ENCODE measurements around the gene EML4.
"Not testable (repeated sequence)": the region's sequence is repeated elsewhere in the genome, so short reads cannot be mapped to it uniquely, and the experiment has no call there.

EML4 gene

GRCh38 chr2:42268528-42269151, 99.5 kb downstream of the EML4 start:
- no peak for DNase-seq

DNA sequence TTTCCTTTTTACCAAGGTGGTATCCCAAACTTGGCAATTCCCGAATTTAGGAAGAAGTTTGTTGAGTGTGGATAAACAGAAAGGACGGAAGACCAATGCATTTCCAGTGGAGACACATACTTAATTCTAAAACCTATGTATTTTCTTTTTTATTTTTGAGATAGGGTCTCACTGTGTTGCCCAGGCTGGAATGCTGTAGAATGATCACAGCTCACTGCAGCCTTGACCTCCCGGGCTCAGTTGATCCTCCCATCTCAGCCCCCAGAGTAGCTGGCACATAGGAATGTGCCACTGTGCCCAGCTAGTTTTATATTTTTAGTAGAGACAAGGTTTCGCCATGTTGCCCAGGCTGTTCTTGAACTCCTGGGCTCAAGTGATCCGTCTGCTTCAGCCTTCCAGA, 101.6 kb downstream of the EML4 start:
- DNase-seq: no peak

DNA sequence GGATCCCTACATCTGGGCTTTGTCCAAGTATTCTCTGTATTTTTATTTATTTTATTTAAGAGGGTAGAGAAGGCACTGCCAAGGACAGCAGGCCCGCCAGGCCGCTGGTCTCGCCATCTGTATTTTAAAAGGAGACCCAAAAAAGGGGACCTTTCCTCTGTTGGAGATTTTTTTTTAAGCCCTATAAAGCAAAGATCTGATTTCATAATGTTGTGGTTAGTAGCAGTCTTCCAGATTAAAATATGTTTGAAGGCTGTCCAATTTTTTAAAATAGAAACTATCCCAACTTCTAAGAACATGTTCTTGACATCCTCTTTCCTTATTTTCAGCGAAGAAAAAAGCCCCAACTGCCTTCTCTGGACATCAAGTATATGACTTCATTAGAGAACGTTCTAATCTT, 102.1 kb downstream of the EML4 start:
- DNase-seq: not testable (repeated sequence)

DNA sequence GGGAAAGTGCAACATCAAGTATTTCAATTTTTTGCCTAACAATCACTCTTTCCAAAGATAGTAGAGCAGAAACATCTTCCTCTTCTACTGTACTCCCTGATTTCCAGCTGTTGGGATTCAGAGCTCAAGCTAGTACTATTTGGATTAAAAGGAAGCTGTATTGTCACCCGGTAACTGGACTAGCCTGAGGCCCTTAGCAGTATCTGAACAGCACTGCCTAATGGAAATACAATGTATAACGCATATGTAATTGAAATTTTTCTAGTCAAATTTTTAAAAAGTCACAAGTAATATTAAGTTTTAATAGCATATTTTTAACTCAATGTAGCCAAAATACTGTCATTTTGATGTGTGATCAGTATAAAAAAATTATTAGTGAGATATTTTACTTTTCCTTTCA, 105.7 kb downstream of the EML4 start:
- no peak for DNase-seq

DNA sequence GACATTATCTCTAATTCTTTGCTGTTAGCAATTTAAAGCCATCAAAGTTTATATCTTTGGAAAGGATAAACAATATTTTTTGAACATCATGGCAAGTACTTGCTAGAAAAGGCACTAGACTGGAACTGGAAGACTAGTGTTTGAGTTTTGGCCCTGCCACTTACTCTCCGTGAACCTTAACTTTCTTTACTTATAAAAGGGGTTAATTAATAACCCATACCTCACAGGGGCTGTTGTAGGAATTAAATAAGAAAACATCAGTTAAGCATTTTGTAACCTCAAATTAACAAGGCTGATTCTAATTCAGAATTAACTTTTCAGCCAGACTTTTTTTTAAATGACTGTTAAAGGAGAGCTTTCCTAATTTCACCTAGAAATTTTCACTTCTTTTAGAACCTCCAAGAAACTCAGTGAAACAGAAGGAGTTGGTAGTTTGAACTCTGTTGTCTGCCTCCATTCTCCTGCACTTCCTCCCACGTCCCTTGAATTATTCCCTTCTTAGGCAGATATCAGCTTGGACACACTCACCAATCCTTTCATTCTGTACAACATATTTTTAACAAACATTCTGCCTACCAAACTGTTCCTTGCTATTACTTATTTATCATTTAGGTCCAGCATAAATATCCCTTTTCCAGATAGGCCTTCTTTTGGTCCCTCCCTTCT, 112.4 kb downstream of the EML4 start:
- no peak for DNase-seq

DNA sequence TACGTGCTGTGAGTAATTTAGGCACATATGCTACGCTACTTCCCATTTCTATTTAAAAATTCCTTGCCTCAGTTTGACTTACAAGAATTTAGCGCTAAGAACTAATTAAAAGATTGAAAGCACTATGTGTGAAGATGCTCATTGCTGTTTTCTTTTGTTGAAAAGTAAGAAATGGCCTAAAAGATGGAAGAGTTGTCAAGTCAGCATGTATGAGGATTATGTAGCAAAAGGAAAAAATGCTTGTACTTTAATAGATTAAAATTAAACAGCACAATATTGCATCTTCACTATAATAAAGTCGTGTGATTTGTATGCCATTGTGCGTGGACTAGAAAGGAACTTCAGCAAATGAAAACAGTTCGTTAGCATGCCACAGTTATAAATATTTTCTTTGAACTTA, 114.9 kb downstream of the EML4 start:
- no peak for DNase-seq

DNA sequence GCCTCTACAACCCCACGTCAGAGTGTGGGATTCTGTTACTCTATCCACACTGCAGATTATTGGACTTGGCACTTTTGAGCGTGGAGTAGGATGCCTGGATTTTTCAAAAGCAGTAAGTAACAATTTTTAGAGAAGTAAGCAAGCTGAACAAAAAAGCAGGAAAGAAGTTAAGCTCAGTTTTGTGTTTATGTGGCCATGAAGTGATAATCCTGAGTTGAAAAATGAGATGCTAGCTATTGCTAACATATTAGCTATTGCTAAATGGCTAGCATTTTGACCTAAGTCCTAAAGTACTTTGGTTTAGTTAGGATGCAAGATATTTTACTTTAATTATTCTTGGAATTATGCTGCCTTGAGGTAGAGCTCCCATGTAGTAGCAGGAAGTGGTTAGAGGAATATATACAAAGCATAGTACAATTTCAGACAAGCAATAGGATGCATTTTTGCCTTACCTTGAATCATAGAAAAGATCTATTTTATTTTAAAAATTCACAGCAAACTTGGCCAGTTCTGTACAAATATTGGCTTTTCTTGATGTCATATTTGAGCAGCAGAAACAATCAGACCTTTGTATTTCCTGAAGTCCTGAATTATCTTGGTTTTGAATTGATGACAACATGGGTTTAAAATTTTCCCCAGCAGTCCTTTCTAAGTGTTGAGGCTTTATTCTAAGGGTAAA, 117.3 kb downstream of the EML4 start:
- DNase-seq: no peak

DNA sequence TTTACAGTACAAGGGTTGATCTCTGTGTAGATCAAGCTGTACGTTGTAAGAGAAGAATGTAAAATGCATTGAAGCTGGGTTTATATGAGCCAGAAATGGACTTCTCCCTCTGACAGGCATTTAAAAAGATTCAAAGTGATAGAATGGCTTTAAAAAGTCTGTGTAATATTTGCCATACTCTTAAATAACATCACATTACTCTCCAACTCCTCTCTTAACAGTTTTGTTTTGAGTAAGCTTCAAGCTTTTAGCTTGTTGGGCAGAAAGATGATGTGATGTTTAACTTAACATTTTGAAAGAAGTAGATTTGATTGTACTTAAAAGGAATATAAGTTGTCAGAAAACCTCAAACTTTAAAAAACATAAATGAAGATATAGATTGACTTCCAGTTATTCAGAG, 119.7 kb downstream of the EML4 start:
- peak; percentile 58 for DNase-seq

GRCh38 chr2:42289222-42289621, 120.1 kb downstream of the EML4 start:
- peak; percentile 22 for DNase-seq

DNA sequence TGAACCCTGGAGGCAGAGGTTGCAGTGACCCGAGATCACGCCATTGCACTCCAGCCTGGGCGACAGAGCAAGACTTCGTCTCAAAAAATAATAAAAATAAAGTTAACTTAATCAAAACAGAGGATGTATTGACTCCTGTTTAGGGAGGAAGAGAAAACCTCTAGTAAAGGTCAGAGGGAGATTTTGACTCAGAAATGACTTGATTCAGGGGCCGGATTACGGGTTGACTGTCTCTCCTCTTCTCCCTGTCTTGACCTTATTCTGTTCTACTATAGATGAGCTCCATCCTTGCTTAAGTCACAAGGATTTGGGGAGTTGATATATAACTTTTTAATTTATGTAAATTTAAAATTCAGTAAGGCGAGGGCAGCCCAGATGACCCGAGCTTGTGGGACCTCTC, 120.9 kb downstream of the EML4 start:
- DNase-seq: no peak

DNA sequence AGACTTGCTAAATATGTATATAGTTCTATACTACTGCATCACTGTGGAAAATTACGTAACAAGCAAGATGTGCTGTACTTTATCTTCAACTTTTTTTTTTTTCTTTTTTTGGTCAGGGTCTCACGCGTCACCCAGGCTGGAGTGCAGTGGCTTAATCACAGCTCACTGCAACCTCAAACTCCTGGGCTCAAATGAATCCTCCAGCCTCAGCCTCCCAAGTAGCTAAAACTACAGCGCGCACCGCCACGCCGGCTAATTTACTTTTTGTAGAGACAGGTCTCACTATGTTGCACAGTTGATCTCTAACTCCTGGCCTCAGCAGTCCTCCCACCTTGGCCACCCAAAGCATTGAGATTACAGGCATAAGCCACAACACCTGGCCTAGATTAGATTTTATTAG, 123.9 kb downstream of the EML4 start:
- no peak for DNase-seq

DNA sequence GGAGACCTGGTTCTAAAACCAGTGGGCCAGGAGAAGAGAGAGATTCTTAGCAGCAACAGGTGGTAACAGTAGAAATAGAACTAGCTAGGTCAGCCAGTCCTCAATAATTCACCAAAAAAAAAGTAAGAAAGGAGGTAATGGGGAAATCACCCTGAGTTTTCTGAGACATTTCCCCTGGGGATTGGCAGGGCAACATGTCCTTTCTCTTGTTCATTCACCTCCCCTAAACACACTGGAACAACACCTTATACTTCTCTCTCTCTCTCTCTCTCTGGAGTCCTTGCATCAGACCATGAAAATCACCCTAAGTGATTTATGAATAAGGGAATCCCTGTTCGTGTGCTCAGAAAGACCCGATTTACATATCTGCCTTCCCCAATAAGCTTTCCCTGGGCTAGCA, 127.1 kb downstream of the EML4 start:
- DNase-seq: no peak

DNA sequence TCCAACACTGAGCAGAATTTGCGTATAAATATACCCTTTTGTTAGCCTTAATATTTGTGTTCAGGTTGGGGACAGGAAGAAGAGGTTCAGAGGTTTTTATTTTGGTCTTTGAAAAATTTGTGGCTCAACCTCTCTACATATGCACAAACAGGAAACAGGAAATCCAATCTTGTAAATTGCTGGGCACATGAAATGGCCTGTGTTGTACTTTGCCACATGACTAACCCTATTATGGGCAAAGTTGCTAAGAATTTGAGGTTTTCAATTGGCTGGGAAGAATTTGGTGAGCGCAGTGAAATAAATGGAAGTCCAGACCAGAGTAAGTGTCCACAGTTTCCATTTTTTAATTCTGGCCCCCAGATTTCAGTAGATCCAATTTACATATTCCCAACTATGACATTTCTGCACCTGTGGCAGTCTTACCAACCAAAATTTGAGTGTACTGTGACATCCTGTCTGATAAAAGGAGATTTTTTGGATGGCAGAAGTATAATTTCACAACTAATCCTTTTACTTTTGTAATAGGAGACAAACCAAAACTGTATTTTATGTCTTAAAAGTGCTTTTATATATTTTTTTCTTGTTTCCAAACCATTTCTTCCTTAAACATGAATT, 128.3 kb downstream of the EML4 start:
- DNase-seq: peak; percentile 38

- DNase-seq: no peak
Observed at GRCh38 chr2:42298132-42298531, 129.0 kb downstream of the EML4 start.

DNA sequence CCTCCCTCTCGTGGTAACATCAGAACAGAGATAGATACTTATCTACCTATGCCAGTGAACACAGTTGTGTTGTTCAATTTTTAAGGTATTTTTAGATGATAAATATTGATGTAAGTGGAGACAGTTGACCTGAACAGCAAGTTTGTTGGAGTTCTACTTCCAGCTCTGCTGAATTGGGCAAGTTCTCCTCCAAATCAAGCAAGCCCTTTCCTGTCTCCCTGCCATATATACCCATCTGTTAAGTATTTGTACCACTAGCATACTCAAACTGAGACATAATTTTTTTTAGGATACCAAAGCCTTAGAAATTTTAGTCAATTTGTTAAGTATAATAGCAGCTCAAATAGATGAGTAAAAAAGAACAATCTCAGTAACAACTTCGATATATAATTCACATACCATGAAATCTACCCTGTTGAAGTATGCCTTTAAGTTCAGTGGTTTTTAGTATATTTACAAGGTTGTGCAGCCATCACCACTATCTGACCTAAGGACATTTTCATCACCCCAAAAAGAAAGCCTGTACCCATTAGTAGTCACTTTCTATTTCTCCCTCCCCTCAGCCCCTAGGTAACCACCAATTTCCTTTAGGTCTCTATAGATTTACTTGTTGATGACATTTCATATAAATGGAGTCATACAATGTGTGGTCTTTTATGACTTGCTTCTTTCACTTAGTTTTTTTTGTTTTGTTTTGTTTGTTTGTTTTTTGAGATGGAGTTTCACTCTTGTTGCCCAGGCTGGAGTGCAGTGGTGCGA, 130.0 kb downstream of the EML4 start:
- DNase-seq: no peak

DNA sequence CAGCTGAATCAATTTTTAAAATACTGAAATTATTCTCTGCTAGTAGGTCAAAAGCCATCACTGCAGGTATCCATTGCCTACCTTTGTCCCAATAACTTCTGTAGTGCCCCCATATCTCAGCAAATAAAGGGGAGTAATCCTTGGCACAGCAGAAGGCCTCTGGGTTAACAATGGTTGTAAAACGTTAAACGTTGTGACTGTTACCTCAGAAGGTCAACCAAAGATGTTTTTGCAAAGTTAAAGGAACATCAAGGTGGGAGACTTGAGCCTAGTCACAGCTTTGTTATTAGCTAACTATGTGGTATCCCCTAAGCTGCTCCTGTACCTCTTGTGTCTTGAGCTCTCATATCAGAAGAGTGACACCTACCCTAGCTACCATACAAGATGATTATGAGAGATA, 131.4 kb downstream of the EML4 start:
- no peak for DNase-seq

DNA sequence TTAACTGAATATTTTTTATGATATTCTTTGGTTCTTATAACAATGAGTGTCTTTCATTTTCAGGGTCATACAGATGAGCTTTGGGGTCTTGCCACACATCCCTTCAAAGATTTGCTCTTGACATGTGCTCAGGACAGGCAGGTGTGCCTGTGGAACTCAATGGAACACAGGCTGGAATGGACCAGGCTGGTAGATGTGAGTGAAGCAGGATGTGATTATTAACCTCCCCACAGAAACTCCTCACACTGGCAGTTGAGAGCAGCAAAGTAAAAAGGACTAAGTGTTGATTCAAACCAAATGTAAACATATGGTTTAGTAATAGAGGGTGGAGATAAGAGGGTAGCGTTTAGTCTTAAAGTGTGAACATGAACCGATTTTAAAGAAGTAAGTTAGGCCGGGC, 134.1 kb downstream of the EML4 start:
- no peak for DNase-seq

GRCh38 chr2:42304059-42304713, 135.0 kb downstream of the EML4 start:
- no peak for DNase-seq

DNA sequence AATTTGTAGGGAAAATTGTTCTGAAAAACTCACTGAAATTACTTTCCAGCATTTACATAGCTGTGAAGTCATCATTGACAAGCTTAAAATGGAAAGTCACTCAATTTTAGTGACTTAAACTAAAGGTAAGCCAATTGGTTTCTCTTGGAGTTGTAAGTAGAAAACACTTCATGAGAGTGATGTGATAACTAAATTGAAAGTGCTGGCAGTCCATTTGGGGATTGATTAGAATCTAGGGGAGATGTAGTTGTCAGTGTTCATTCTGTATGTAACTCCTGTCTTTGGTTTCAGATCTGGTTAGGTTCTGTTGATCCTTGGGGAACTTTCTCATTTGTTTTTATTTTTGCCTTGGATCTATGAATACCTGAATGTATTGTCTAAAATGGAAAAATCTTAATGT, 138.0 kb downstream of the EML4 start:
- no peak for DNase-seq

- DNase-seq: no peak
Observed at GRCh38 chr2:42309366-42309765, 140.2 kb downstream of the EML4 start.

DNA sequence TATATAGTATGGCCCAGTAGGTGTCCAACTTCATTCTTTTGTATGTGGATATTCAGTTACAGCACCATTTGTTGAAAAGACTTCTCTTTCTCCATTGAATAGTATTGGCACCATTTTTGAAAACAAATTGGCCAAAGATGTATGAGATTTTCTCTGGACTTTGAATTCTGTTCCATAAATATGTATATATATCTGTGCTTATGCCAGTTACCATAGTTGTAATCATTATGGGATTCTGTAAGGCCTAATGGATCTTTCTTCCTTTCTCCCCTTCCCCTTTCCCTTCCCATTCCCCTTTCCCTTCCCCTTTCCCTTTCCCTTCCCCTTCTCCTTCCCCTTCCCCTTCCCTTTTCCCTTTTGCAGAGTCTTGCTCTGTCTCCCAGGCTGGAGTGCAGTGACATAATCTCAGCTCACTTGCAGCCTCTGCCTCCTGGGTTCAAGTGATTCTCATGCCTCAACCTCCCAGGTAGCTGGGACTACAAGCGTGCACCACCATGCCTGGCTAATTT, 140.9 kb downstream of the EML4 start:
- DNase-seq: no peak

DNA sequence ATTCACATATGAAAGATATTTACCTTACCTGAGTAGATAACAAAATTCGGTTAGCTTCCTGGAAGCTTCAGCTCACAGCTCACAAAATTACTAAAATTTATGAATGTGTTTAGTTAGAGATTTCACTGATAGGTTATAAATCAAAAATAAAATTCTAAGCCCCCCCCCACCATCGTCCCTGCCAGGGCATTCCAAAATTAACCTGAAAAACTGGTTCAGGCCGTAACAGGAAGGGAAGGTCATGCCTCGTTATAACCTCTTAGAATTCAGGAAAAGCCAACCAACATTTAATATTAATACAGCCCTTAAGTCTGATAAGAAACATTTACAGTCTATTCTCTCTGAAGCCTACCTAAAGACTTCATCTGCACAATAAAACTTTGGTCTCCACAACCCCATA, 143.0 kb downstream of the EML4 start:
- DNase-seq: no peak

Measured in activated CD4-positive, alpha-beta T cell treated with anti-CD3 and anti-CD28 coated beads, Interleukin-2, amount 50 U/mL, for 16 hours (primary cell).